K562 (cell line): Measurements from ENCODE around the gene SLC25A15. TPM values are rescaled to one million over a fixed set of nuclear protein-coding genes. Genes with fewer than 3 reads are reported as not detected.

ENCODE experiments used
- ARID2 ChIP-seq: fragments of 450-650 bp; IDR thresholded peaks from 2 replicates; pipeline ENCODE4 v1.6.1; 2017; ENCODE audit warnings: antibody characterized with exemption, mild to moderate bottlenecking
- BHLHE40 ChIP-seq: IDR thresholded peaks from 2 replicates; pipeline ENCODE4 v1.6.1; 2011; ENCODE audit warnings: low read length, improper control_type of control experiment
- CHAMP1 ChIP-seq: fragments of 450-650 bp; IDR thresholded peaks from 2 replicates; pipeline ENCODE4 v1.6.1; 2016; ENCODE audit warnings: mild to moderate bottlenecking
- COPS2 ChIP-seq: fragments of 450-650 bp; conservative IDR thresholded peaks from 2 replicates; pipeline ENCODE4 v1.6.1; 2016; ENCODE audit warnings: mild to moderate bottlenecking, moderate library complexity
- CREB3L1 ChIP-seq: fragments of 450-650 bp; IDR thresholded peaks from 2 replicates; pipeline ENCODE4 v1.6.1; 2014; ENCODE audit warnings: low read depth, mild to moderate bottlenecking, moderate library complexity, borderline replicate concordance
- CSDE1 ChIP-seq, 2 experiments: fragments of 450-650 bp; IDR thresholded peaks; 2 replicates each; pipeline ENCODE4 v1.6.1; 2016; ENCODE audit warnings: mild to moderate bottlenecking in 1 of 2
- ESRRB ChIP-seq: fragments of 250-450 bp; sonication (Bioruptor Pico); IDR thresholded peaks from 2 replicates; pipeline ENCODE4 v1.5.0; 2020; ENCODE audit warnings: mild to moderate bottlenecking, moderate library complexity, borderline replicate concordance
- MXD1 ChIP-seq: fragments of 250-450 bp; sonication (Bioruptor Pico); IDR thresholded peaks from 2 replicates; pipeline ENCODE4 v1.8.0; 2021; ENCODE audit warnings: borderline replicate concordance, mild to moderate bottlenecking, moderate library complexity; ENCODE audit not compliant: poor library complexity, severe bottlenecking
- NBN ChIP-seq: fragments of 450-650 bp; IDR thresholded peaks from 2 replicates; pipeline ENCODE4 v1.6.1; 2016; ENCODE audit warnings: low read depth, mild to moderate bottlenecking
- RHOXF2B ChIP-seq: fragments of 250-450 bp; sonication (Bioruptor Pico); conservative IDR thresholded peaks from 2 replicates; pipeline ENCODE4 v1.5.1; 2021
- SIN3A ChIP-seq, 2 experiments: fragments of 150-350 bp in 1 of 2; IDR thresholded peaks; 2 replicates each; pipeline ENCODE4 v1.6.1; 2011 to 2016; ENCODE audit warnings: borderline replicate concordance in 2 of 2, low read depth in 2 of 2, low read length in 2 of 2, mild to moderate bottlenecking in 2 of 2, moderate library complexity in 2 of 2; ENCODE audit not compliant: control insufficient read depth in 1 of 2
- SLC30A9 ChIP-seq: fragments of 250-450 bp; sonication (Bioruptor Pico); IDR thresholded peaks from 2 replicates; pipeline ENCODE4 v1.8.0; 2022; ENCODE audit warnings: mild to moderate bottlenecking, moderate library complexity
- TRIM28 ChIP-seq: fragments of 450-650 bp; IDR thresholded peaks from 2 replicates; pipeline ENCODE4 v1.6.1; 2017
- ZBTB26 ChIP-seq: fragments of 450-650 bp; formaldehyde crosslinking; IDR thresholded peaks from 2 replicates; pipeline ENCODE4 v1.4.0; 2022; ENCODE audit warnings: missing genetic modification characterization
- ZFP91 ChIP-seq: sonication (generic); formaldehyde crosslinking; IDR thresholded peaks from 2 replicates; pipeline ENCODE4 v1.8.0; 2022; ENCODE audit warnings: mild to moderate bottlenecking, missing genetic modification reagents
- ZNF124 ChIP-seq: sonication (generic); formaldehyde crosslinking; IDR thresholded peaks from 2 replicates; pipeline ENCODE4 v1.8.1; 2022; ENCODE audit warnings: missing genetic modification reagents
- ZNF354B ChIP-seq: fragments of 250-450 bp; sonication (Bioruptor Pico); IDR thresholded peaks from 2 replicates; pipeline ENCODE4 v1.4.0; 2020
- ZNF785 ChIP-seq: fragments of 250-450 bp; sonication (Bioruptor Pico); IDR thresholded peaks from 2 replicates; pipeline ENCODE4 v1.4.0; 2020; ENCODE audit warnings: mild to moderate bottlenecking
- polyA plus RNA-seq, 8 experiments: library from polyadenylated mRNA; depleted of rRNA in 4 of 8; stranded (reverse) in 5 of 8; unstranded in 3 of 8; fragments of >200 nt; fragmentation: Nextera tagmentation in 2 of 8; fragmentation: Illumina TruSeq in 1 of 8; extraction: Ambion mirVana in 2 of 8; extraction: Trizol in 1 of 8; gene quantifications; 2 replicates each; pipeline versions ENCODE4 v1.2.1 to v1.2.3, GENCODE V29; 2011 to 2014; ENCODE audit warnings: inconsistent platforms in 1 of 8, missing spikeins in 1 of 8
- total RNA-seq, 7 experiments: library from RNA; depleted of rRNA in 6 of 7; stranded (reverse); fragments of >200 nt in 6 of 7; fragmentation: Illumina TruSeq in 2 of 7; extraction: Trizol in 2 of 7; gene quantifications; 2 replicates each; pipeline versions ENCODE4 v1.2.1 to v1.2.3, GENCODE V29; 2011 to 2021; ENCODE audit warnings: low replicate concordance in 1 of 7

The SLC25A15 gene
- total and polyA plus RNA-seq, 9 of the 15 experiments (the other 6 are each of a cell fraction or from before 2014, with no cell fraction given) = 3.5 to 30.5 (median 20.3) TPM

- TF ChIP-seq BHLHE40 = no peak
- peak; percentile 37; the same call in 1 of the 2 replicates for TF ChIP-seq CREB3L1
- 0 out of 2 replicates have a peak, but pooled peaks have one; percentile 70 for TF ChIP-seq CHAMP1
- TF ChIP-seq SLC30A9 (CRISPR knock-in tag) = no peak
- TF ChIP-seq ZNF124 (CRISPR knock-in tag) = no peak
- peak; percentile 71; the same call in 1 of the 2 replicates for TF ChIP-seq NBN
- TF ChIP-seq COPS2 = no peak
- no peak for TF ChIP-seq ESRRB
- TF ChIP-seq SIN3A (IDR thresholded peaks at IDR 0.05; ENCODE audit: borderline replicate concordance in 2 of 2, control insufficient read depth in 1 of 2, low read depth in 2 of 2, low read length in 2 of 2) = no peak; a peak in 1 of 4 replicates
- TF ChIP-seq MXD1 = no peak
- no peak for TF ChIP-seq ZBTB26
- no peak for TF ChIP-seq CSDE1 (IDR thresholded peaks at IDR 0.05)
- no peak for TF ChIP-seq TRIM28
- TF ChIP-seq RHOXF2B (CRISPR knock-in tag) = no peak
- TF ChIP-seq ZNF354B (CRISPR knock-in tag) = no peak
- TF ChIP-seq ZNF785 (CRISPR knock-in tag) = no peak
- no peak for TF ChIP-seq ZFP91 (CRISPR knock-in tag)
- no peak for TF ChIP-seq ARID2
Measured at GRCh38 chr13:40770934-40771618, 18.3 kb upstream of the SLC25A15 start, which contains the start of gene MRPS31 (continued).
